GM12878 (cell line): ENCODE results near the gene ZC3H8. TPM values are rescaled to one million over a fixed set of nuclear protein-coding genes. Genes with fewer than 3 reads are reported as not detected.

Experiments
- ATAC-seq: fragments of 200-7000 bp; cut with Tn5 transposase; 3 replicates; pipeline ENCODE4 v1.9.1; 2020; ENCODE audit warnings: mild to moderate bottlenecking, moderate library complexity
- BruUV-seq: library from RNA; stranded (reverse); fragments of 400-500 nt; replicated peaks from 2 replicates; lab custom pipeline; 2021; lab: Mats Ljungman, UMichigan
- CTCF ChIA-PET: fragments of 300-600 bp; sonication (Branson Sonifier 250); formaldehyde crosslinking; extraction: SDS; loops from one replicate; lab custom pipeline; 2021; ENCODE audit warnings: inconsistent platforms; lab: Yijun Ruan, JAX
- POLR2A ChIA-PET: fragments of 350-600 bp; formaldehyde crosslinking; extraction: SDS; loops from one replicate; lab custom pipeline; 2021; ENCODE audit warnings: inconsistent platforms; lab: Charles Lee
- RAD21 ChIA-PET: fragments of 300-600 bp; sonication (Branson Sonifier 250); formaldehyde crosslinking; loops from one replicate; lab custom pipeline; 2023; ENCODE audit warnings: antibody characterized with exemption; ENCODE audit not compliant: unreplicated experiment; lab: Charles Lee
- SMC1A ChIA-PET: fragments of 300-600 bp; sonication (Branson Sonifier 250); formaldehyde crosslinking; loops from one replicate; lab custom pipeline; 2023; ENCODE audit not compliant: unreplicated experiment, uncharacterized antibody; lab: Charles Lee
- DNase-seq: peaks from one replicate; pipeline ENCODE4 v3.0.0-alpha.2; 2011; ENCODE audit warnings: low read depth, low spot score
- FAIRE-seq: peaks from 3 replicates; lab custom pipeline; 2011; peaks lifted over from hg19 to GRCh38; lab: Jason Lieb, UNC
- H2AFZ ChIP-seq: 2 replicates; pipeline ENCODE4 v1.6.0; 2011; ENCODE audit warnings: low read depth, low read length, control low read depth; ENCODE audit not compliant: control insufficient read depth
- H3K27ac ChIP-seq: 2 replicates; pipeline ENCODE4 v1.5.1; 2011; ENCODE audit warnings: control low read depth; ENCODE audit not compliant: control insufficient read depth, insufficient read depth
- H3K27me3 ChIP-seq, 2 experiments: replicated peaks in 1 of 2; 2 replicates each; pipeline versions ENCODE4 v1.6.0 to v1.6.1; 2011; ENCODE audit warnings: low read length in 1 of 2; ENCODE audit not compliant: control insufficient read depth in 2 of 2, insufficient read depth in 2 of 2
- H3K36me3 ChIP-seq, 2 experiments: 2 replicates each; pipeline ENCODE4 v1.5.1; 2011; ENCODE audit warnings: low read length in 1 of 2; ENCODE audit not compliant: control insufficient read depth in 2 of 2, insufficient read depth in 2 of 2
- H3K4me1 ChIP-seq: 2 replicates; pipeline ENCODE4 v1.6.1; 2011; ENCODE audit warnings: mild to moderate bottlenecking, low read length, moderate library complexity, mixed read lengths; ENCODE audit not compliant: control insufficient read depth, insufficient read depth
- H3K4me2 ChIP-seq: 2 replicates; pipeline ENCODE4 v1.6.0; 2011; ENCODE audit warnings: control low read depth; ENCODE audit not compliant: control insufficient read depth, insufficient read depth
- H3K4me3 ChIP-seq: fragments of 200-600 bp; sonication (generic); 2 replicates; pipeline ENCODE4 v1.5.1; 2016
- H3K79me2 ChIP-seq: 2 replicates; pipeline ENCODE4 v1.6.0; 2011; ENCODE audit warnings: low read length; ENCODE audit not compliant: control insufficient read depth, insufficient read depth
- H3K9ac ChIP-seq: 2 replicates; pipeline ENCODE4 v1.8.0; 2011; ENCODE audit warnings: low read length, control low read depth, mixed read lengths; ENCODE audit not compliant: control insufficient read depth, insufficient read depth
- H3K9me3 ChIP-seq: replicated peaks from 3 replicates; pipeline ENCODE4 v1.5.1; 2011; ENCODE audit warnings: mild to moderate bottlenecking, low read length; ENCODE audit not compliant: control insufficient read depth, insufficient read depth
- H4K20me1 ChIP-seq: 2 replicates; pipeline ENCODE4 v1.6.0; 2011; ENCODE audit not compliant: control insufficient read depth, insufficient read depth
- BHLHE40 ChIP-seq, 2 experiments: fragments of 450-650 bp in 1 of 2; IDR thresholded peaks; 2 replicates each; pipeline ENCODE4 v1.6.1; 2011 to 2017; ENCODE audit warnings: low read depth in 2 of 2, borderline replicate concordance in 1 of 2, improper control_type of control experiment in 1 of 2, low read length in 1 of 2, mild to moderate bottlenecking in 1 of 2
- CHD2 ChIP-seq: IDR thresholded peaks from 2 replicates; pipeline ENCODE4 v1.6.1; 2011; ENCODE audit warnings: low read depth, low read length, improper control_type of control experiment, borderline replicate concordance
- CREB1 ChIP-seq: IDR thresholded peaks from 2 replicates; pipeline ENCODE4 v1.6.1; 2012; ENCODE audit warnings: low read depth, mild to moderate bottlenecking, inconsistent platforms
- JUND ChIP-seq: IDR thresholded peaks from 2 replicates; pipeline ENCODE4 v1.6.1; 2012; ENCODE audit warnings: low read depth, mild to moderate bottlenecking, low read length, improper control_type of control experiment, moderate library complexity
- MEF2B ChIP-seq: fragments of 450-650 bp; IDR thresholded peaks from 2 replicates; pipeline ENCODE4 v1.6.1; 2018; ENCODE audit warnings: mild to moderate bottlenecking, moderate library complexity; ENCODE audit not compliant: partially characterized antibody, poor library complexity, severe bottlenecking
- NR2C2 ChIP-seq: IDR thresholded peaks from 2 replicates; pipeline ENCODE4 v1.6.1; 2011; ENCODE audit warnings: borderline replicate concordance, low read depth; ENCODE audit not compliant: control insufficient read depth, insufficient read length
- PRDM15 ChIP-seq: fragments of 450-650 bp; formaldehyde crosslinking; IDR thresholded peaks from 2 replicates; pipeline ENCODE4 v1.4.0; 2020; ENCODE audit warnings: mild to moderate bottlenecking, moderate library complexity
- TCF3 ChIP-seq: IDR thresholded peaks from 2 replicates; pipeline ENCODE4 v1.6.1; 2012; ENCODE audit warnings: low read depth, mild to moderate bottlenecking, low read length, borderline replicate concordance; ENCODE audit not compliant: insufficient read depth
- WGBS: methylation state at CpG from one replicate; pipeline ENCODE4 v1.1.6; 2016; ENCODE audit warnings: low lambda C conversion rate; ENCODE audit not compliant: insufficient replicate concordance, insufficient coverage; ENCODE audit errors: missing lambda C conversion rate; 5-methylcytosine and 5-hydroxymethylcytosine counted together
- in situ Hi-C: fragments of 300-500 bp; cut with MboI; formaldehyde crosslinking; loops from 9 replicates; pipeline ENCODE4 v1.14.3; 2018; ENCODE audit warnings: mixed read lengths
- intact Hi-C: fragments of 100-400 bp; cut with micrococcal nuclease; formaldehyde crosslinking; loops from one replicate; pipeline ENCODE4 v1.14.2; 2022; ENCODE audit not compliant: unreplicated experiment
- polyA plus RNA-seq, 11 experiments: library from polyadenylated mRNA; depleted of rRNA in 4 of 11; unstranded in 6 of 11; stranded (reverse) in 5 of 11; fragments of >200 nt; fragmentation: Nextera tagmentation in 4 of 11; fragmentation: Illumina TruSeq in 1 of 11; extraction: Ambion mirVana in 4 of 11; extraction: Trizol in 1 of 11; gene quantifications; 1 replicate in 1 of 11; 2 replicates in 10 of 11; pipeline versions ENCODE4 v1.2.1 to v1.2.3, GENCODE V29; 2011 to 2016; ENCODE audit warnings: inconsistent platforms in 2 of 11, missing spikeins in 2 of 11, low read depth in 1 of 11
- total RNA-seq, 4 experiments: library from RNA; depleted of rRNA in 3 of 4; stranded (reverse); fragments of >200 nt in 3 of 4; fragmentation: Illumina TruSeq in 1 of 4; extraction: Trizol in 1 of 4; gene quantifications; 2 replicates each; pipeline versions ENCODE4 v1.2.1 to v1.2.3, GENCODE V29; 2013 to 2021
- TF ChIP-seq, protein P1 (sequence below): fragments of 450-650 bp; IDR thresholded peaks from 2 replicates; pipeline ENCODE4 v1.6.1; 2017; ENCODE audit warnings: mild to moderate bottlenecking, moderate library complexity

Gene ZC3H8
- total and polyA plus RNA-seq, 10 of the 15 experiments (the other 5 are each of a cell fraction or from before 2014, with no cell fraction given): 9.9 to 28.4 (median 19.5) TPM

GRCh38 chr2:112275311-112275886 is 20.6 kb upstream of the ZC3H8 start, which contains the start of gene ZC3H6:
ZC3H6 (plus strand) TSS chr2:112275597; CDS start chr2:112275995, 398 bp downstream.
- peak within 1 kb of the TSS; percentile 99 for H3K4me3 ChIP-seq
- in situ Hi-C loops: no loop called here
- TF ChIP-seq PRDM15 (CRISPR knock-in tag) (no peak), JUND (peak; percentile 10; the same call in 1 of the 2 replicates), CREB1 (peak; percentile 81), MEF2B (peak; percentile 68), BHLHE40 (IDR thresholded peaks at IDR 0.05; ENCODE audit: borderline replicate concordance in 1 of 2, low read depth in 2 of 2, low read length in 1 of 2) (peak; percentile 56 to 87; a peak in 3 of 4 replicates), CHD2 (peak; percentile 99), NR2C2 (no peak), TCF3 (peak; percentile 56)
- TF ChIP-seq, protein P1, sequence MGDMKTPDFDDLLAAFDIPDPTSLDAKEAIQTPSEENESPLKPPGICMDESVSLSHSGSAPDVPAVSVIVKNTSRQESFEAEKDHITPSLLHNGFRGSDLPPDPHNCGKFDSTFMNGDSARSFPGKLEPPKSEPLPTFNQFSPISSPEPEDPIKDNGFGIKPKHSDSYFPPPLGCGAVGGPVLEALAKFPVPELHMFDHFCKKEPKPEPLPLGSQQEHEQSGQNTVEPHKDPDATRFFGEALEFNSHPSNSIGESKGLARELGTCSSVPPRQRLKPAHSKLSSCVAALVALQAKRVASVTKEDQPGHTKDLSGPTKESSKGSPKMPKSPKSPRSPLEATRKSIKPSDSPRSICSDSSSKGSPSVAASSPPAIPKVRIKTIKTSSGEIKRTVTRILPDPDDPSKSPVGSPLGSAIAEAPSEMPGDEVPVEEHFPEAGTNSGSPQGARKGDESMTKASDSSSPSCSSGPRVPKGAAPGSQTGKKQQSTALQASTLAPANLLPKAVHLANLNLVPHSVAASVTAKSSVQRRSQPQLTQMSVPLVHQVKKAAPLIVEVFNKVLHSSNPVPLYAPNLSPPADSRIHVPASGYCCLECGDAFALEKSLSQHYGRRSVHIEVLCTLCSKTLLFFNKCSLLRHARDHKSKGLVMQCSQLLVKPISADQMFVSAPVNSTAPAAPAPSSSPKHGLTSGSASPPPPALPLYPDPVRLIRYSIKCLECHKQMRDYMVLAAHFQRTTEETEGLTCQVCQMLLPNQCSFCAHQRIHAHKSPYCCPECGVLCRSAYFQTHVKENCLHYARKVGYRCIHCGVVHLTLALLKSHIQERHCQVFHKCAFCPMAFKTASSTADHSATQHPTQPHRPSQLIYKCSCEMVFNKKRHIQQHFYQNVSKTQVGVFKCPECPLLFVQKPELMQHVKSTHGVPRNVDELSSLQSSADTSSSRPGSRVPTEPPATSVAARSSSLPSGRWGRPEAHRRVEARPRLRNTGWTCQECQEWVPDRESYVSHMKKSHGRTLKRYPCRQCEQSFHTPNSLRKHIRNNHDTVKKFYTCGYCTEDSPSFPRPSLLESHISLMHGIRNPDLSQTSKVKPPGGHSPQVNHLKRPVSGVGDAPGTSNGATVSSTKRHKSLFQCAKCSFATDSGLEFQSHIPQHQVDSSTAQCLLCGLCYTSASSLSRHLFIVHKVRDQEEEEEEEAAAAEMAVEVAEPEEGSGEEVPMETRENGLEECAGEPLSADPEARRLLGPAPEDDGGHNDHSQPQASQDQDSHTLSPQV: 0 out of 2 replicates have a peak, but pooled peaks have one; percentile 56

More at GRCh38 chr2:112275311-112275886, 20.6 kb upstream of the ZC3H8 start, which contains the start of gene ZC3H6:
- WGBS: under 1% methylated on average over 59 of the region's 60 CpGs
- intact Hi-C loops: loop anchor here (1.0 to 5.0 kb wide), 3 partner anchors 21 to 157 kb away; partner anchors contain the start of gene RGPD8
- no TSS peak for BruUV-seq
- DNase-seq (peak; percentile 85), FAIRE-seq (peak; percentile 83), ATAC-seq (peak; percentile 97)
- SMC1A ChIA-PET: interaction anchor here (0.9 to 1.1 kb wide), 2 partner anchors 20 to 25 kb away, joined by 3 to 6 read pairs; no protein-coding TSS in a partner anchor
- Histone ChIP-seq H4K20me1 (no peaks in the 10 kb centered on the region), H3K36me3 (no peaks in the 10 kb centered on the region), H3K4me1 (no peaks in the 10 kb centered on the region), H3K27ac (peak within 1 kb of the TSS; percentile 94), H2AFZ (peak within 1 kb of the TSS; percentile 68), H3K79me2 (peaks cover 9% of the 10 kb centered on the region), H3K4me2 (peak within 1 kb of the TSS; percentile 67), H3K27me3 (no peaks in the 10 kb centered on the region), H3K9me3 (no peaks in the 10 kb centered on the region), H3K9ac (peak within 1 kb of the TSS; percentile 96)
- CTCF ChIA-PET: interaction anchor here (1.0 to 4.4 kb wide), 2 partner anchors 15 to 19 kb away, joined by 5 to 39 read pairs; no protein-coding TSS in a partner anchor
- RAD21 ChIA-PET: interaction anchor here (1.2 kb wide), 1 partner anchor 23 kb away, joined by 4 read pairs; no protein-coding TSS in a partner anchor
- POLR2A ChIA-PET: interaction anchor here (0.7 to 1.2 kb wide), 6 partner anchors 20 to 369 kb away, joined by 3 to 6 read pairs (median 4); partner anchors contain the start of genes TMEM87B and ZC3H8
